Inferior parietal cortex (tissue), 1 donor: ENCODE measurements around the gene CYTH3.

Source experiments
- DNase-seq: peaks from one replicate; pipeline ENCODE4 v3.0.0-alpha.2; 2016; ENCODE audit errors: extremely low spot score

The CYTH3 gene

GRCh38 chr7:6258440-6259182 is 13.8 kb downstream of the CYTH3 start:
- no peak for DNase-seq

GRCh38 chr7:6257675-6258074 is 14.7 kb downstream of the CYTH3 start:
- no peak for DNase-seq

- no peak for DNase-seq
Observed at GRCh38 chr7:6256677-6257535, 15.5 kb downstream of the CYTH3 start.

GRCh38 chr7:6256109-6256483 is 16.3 kb downstream of the CYTH3 start:
- no peak for DNase-seq

- no peak for DNase-seq
Observed at GRCh38 chr7:6254866-6255265, 17.6 kb downstream of the CYTH3 start.

GRCh38 chr7:6252748-6253147 is 19.7 kb downstream of the CYTH3 start:
- DNase-seq, result no peak

- no peak for DNase-seq
Observed at GRCh38 chr7:6252341-6252746, 20.1 kb downstream of the CYTH3 start.

GRCh38 chr7:6251653-6252052 is 20.8 kb downstream of the CYTH3 start:
- DNase-seq, result no peak

- DNase-seq, result no peak
Observed at GRCh38 chr7:6250364-6250833, 22.0 kb downstream of the CYTH3 start.

GRCh38 chr7:6249043-6249442 is 23.4 kb downstream of the CYTH3 start:
- DNase-seq, result no peak

- no peak for DNase-seq
Observed at GRCh38 chr7:6248581-6248980, 23.8 kb downstream of the CYTH3 start.

- no peak for DNase-seq
Observed at GRCh38 chr7:6246251-6246917, 26.0 kb downstream of the CYTH3 start.

- DNase-seq, result no peak
Observed at GRCh38 chr7:6244021-6244420, 28.4 kb downstream of the CYTH3 start.

- DNase-seq, result no peak
Observed at GRCh38 chr7:6243168-6243567, 29.3 kb downstream of the CYTH3 start.

GRCh38 chr7:6242561-6242960 is 29.9 kb downstream of the CYTH3 start:
- no peak for DNase-seq

- DNase-seq, result no peak
Observed at GRCh38 chr7:6241607-6241973, 30.8 kb downstream of the CYTH3 start.

- no peak for DNase-seq
Observed at GRCh38 chr7:6238309-6238925, 34.0 kb downstream of the CYTH3 start.

GRCh38 chr7:6237730-6238129 is 34.7 kb downstream of the CYTH3 start:
- DNase-seq, result no peak

GRCh38 chr7:6237011-6237410 is 35.4 kb downstream of the CYTH3 start:
- DNase-seq, result no peak

- no peak for DNase-seq
Observed at GRCh38 chr7:6235029-6235871, 37.2 kb downstream of the CYTH3 start.

GRCh38 chr7:6234384-6234783 is 38.0 kb downstream of the CYTH3 start:
- no peak for DNase-seq
